Measurements from ENCODE around the gene GPR55.

GRCh38 chr2:230873661-230874401, 51.2 kb downstream of the GPR55 start:
- TF ChIP-seq, protein P1, sequence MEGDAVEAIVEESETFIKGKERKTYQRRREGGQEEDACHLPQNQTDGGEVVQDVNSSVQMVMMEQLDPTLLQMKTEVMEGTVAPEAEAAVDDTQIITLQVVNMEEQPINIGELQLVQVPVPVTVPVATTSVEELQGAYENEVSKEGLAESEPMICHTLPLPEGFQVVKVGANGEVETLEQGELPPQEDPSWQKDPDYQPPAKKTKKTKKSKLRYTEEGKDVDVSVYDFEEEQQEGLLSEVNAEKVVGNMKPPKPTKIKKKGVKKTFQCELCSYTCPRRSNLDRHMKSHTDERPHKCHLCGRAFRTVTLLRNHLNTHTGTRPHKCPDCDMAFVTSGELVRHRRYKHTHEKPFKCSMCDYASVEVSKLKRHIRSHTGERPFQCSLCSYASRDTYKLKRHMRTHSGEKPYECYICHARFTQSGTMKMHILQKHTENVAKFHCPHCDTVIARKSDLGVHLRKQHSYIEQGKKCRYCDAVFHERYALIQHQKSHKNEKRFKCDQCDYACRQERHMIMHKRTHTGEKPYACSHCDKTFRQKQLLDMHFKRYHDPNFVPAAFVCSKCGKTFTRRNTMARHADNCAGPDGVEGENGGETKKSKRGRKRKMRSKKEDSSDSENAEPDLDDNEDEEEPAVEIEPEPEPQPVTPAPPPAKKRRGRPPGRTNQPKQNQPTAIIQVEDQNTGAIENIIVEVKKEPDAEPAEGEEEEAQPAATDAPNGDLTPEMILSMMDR (IDR thresholded peaks at IDR 0.05; ENCODE audit: insufficient read depth, low read depth, low read length): no peak
- TF ChIP-seq EZH2 (IDR thresholded peaks at IDR 0.05; ENCODE audit: insufficient read depth, low read length): no peak

Data from astrocyte (in vitro differentiated cells and primary cell).